NCI-H774 (cell line): ENCODE measurements around the gene GMPPA.

Experiments used
- DNase-seq: peaks from one replicate; lab custom pipeline; 2025; lab: John Stamatoyannopoulos, UW

The GMPPA gene

DNA sequence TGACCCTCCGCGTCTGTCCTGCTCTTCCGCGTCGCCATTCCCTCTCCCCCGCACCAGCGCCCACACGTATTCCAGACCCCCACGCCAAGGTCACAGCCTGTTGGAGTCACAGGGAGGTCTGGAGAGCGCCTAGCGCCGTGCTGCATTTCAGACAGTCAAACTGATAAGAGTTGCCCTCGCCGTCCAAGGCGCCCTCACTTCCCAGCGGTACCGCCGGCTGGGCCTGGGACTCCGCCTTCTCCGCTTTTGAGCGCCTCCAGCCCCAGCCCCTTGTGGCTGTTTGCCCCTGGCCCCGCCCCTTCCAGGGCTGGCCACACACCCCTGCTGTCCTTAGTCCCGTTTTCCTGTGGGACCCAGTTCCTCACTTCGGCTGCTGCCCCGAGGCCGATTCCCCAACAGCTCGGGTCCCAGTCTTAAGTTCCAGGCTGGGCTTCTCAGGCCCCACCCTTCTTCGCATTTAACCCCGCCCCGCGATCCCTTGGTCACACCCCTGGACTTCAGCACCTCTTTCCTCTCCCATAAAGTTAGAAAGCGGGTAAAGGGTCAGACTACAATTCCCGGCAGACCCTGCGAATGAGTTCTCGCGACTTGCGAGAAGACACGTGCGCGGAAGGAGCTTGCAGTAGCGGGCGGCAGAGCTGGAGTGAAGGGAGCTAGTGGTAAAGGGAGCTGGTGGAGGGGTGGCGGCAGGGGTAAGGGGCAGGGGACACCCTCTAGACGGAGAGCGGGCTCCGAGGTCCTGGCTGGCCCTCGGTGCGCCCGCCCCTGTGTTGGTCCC is at the start of gene GMPPA:
Gene GMPPA (plus strand): TSS at position 612 of the 778 bp plus-strand sequence. CDS start 1,085 bp downstream, outside the sequence.
- peak; percentile 96 for DNase-seq

DNA sequence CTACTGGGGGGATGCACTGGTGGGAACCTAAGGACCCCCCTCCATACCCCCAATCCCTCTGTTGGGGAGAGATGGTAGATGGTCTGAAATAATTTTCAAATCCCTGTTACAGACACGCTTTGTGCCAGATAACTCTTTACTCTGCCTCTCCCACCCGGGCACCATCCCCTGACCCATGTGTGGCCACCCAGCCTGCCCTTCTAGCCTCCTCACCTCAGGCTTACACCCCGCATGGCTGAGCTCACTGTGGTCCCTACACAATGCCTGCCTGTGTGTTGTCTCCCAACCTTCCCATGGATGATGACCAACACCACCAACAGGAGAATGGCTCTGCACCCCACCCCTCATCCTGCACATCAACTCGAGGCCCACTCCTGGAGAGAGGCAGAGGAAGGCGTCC is 49.1 kb upstream of the GMPPA start:
- DNase-seq = no peak

DNA sequence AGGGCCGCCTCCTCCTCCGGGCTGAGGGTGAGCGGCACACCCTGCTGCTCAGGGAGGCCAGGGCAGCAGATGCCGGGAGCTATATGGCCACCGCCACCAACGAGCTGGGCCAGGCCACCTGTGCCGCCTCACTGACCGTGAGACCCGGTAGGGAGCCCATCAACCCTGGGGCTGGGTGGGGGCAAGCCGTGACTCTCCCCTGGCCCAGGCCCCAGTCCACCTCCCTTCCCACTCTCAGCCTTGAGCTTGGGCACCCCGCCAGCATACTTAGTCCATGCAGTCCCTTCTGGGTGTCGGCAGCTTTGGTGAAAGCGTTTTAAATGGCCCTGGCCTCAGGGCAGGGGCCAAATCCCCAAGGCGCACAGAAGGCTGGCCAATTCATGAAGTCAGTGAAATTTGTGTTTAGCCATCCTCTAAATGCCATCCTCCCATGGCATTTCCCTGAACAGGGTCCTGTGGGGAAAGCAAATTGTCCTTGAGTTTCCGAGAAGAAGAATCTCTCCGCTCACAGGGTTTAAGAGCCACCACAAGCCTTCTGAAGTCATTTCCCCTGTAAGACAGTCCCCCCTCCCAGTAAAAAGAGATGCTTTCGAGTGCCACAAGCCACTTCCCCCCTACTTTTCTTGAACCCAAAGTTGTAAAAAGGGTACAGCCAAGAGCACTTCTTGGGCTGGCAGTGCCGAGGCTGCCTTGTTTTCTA is 46.9 kb upstream of the GMPPA start:
- DNase-seq = no peak

DNA sequence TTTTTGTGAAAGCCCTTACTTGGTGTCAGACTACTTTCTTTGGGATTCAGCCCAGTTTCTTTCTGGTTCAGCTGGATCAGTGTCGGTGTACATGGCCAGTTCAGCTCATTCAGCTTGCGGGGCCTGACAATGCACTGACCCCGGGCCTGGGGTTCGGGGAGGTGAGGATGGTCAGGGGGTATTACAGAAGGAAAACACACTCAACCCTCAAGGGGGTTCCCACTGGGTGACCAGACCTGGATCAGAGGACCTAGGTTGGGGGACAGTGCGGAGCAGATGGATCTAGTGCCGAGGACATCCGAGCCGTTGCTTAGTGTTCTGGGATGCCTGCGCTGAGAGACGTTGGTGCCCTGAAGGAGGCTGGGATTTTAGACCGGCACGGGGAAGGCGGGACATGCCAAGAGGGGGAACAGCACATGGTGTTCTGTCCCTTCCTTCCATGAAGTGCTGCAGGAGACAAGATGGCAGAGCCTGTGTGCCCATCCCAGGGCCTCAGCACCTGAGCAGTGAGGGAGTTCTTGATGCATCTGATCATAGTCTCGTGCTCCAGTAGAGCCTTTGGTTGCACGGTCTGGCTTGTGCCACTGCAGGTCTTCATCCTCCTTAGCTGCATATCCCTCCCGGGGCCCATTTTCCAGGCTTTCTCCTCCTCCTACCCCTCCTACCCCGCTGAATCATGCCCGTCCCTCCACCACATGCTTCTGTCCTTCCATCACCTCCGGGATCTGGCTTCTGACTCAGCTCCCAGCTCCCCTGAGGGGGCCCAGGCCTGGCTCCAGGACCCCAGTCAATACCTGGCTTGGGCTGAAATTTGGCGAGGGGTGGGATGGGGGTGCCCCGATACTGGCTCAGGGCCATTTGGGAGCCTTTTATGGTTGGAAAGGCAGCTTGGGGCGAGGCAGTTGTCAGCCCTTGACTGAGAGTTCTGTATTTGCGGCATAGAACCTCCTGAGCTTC is 46.1 kb upstream of the GMPPA start:
- DNase-seq = no peak

DNA sequence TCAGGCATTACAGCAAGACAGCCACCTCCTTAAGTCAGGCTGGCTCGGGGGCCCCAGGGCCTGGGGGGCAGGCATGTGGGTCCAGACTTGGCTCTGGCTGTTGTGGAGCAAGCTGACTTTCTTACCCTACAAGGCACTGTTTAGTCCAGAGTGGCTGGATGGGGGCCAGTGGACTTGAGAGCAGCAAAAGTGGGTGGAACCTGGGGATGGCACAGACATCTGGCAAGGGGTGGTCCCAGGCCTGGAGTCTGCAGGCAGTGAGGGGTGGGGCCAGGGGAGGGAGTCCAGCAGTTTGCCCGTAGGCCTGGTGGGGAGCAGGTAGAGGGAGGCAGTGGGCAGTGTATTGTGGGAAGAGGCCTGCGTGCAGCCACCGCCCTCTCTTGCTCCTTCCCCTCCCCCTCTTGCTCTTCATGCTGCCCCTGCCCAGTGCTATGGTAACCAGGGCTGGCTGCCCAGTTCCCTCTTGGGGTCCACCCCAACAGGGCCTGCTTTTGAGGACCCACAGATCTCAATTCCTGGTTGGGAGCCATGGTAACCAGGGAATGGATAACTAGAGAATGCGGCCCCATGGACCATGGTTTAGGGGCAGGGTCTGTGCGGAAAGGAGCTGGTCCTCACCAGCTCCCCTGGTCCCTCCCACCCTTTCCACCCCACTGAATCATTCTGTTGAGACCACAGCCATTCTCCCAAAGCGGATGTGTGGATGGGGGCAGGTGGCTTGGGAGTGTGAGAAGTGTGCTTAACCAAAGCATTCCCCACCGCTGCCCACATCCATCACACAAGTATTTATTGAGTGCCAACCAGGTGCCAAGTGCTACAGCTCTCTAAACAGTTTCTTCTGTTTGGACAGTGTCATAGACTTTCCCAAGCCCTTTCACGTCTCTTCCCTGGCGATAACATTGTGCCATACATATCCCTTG is 44.8 kb upstream of the GMPPA start:
- DNase-seq = peak; percentile 53

DNA sequence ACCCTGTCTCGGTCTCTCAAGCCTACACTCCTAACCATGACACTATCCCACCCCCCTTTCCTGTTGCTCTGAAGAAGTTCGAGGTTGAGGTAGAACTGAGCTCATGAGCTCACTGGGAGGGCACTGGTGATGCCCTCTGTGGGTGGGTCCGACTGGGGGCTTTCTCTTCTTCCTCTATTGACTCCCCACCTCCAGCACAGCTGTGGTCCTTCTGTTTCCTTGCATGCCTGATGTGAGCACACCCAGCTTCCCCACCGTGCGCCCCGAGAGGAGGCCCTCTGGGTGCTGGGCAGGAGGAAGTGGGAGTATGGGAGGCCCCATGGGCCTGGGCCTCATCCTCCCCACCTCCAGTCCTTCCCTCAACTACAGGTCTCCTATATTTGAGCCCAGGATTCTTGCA is 43.1 kb upstream of the GMPPA start:
- no peak for DNase-seq

DNA sequence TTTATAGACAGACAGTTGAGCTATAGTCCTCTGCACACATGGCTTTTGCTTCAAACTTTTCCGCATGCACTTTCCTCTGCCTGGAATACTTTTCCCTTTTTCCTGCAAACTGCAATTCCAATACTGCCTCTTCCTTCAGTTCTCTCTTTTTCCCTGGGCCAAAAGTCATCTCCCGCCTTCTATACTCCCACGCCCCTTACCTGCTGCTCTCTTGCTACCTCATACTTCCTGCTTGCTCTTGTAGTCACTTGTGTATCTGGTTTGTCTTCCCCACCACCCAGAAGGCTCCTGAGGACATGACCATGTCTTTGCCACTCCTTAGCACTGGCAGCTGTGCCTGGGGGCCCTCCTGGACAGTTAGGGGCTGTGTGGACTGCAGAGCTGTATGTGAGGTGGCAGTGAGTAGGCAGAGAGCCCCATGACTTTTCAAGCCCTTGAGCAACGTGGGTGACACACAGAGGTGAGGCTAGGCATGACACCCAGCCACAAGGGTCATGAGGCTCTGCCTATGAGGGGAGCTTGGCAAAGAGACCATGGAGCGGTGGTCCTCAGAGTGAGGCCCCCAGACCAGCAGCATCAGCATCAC is 40.8 kb upstream of the GMPPA start:
- no peak for DNase-seq

DNA sequence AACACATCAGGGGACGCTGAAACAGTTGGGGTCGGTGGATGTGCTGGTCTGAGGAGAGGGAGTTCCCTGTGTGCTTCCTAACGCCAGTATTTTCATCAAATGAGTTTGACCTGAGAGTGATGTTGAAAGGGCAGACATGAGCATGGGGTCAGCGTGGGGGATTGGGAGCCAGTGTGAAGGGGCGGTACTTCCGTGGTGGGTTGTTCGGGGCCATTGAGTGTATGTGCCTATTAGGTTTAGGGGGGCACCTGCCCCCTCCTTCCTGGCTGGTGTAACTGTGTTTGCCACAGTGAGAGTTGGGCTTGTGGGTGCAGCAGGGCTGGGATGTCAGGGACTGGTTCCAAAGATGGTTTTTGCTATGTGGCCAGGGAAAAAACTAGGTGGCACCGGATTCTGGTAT is 39.7 kb upstream of the GMPPA start:
- no peak for DNase-seq

DNA sequence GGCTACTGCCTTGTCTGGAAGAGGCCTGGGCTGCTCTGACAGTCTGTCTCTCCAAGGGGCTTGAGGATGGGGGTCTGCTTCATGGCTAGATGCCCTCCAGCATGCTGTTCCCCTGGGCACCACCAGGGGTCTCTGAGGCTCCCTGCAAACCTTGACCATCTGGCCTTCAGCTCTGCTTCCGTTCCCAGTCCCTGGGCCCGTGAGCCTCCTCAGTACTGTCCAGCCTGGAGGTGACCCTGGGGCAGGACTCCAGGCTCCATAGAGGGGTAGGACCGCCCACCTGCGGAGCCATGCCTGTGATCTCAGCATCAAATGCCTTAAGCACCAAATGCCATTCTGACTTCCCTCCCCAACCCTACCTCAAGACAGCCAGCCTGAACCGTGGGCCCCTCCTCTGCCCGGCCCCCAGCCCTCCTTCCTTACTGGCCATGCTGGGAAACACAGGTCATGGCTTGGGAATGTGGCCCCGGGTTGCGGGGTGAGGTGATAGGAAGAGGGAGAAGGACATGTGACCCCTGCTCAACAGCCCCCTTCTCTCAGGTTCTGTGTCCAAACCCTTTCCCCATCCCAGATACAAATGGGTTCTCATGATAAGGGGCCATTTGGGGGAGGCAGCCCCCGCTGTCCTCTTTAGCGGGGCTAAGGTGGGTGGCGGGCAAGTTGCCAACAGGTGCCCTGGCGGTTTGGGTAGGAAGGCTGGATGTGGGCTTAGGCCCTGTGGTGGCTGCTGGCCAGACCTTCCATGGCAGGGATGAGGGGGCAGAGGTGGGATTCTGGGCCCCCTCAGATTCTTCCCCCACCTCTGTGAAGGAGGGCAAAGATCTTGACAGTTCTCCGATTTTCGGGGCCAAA is 39.0 kb upstream of the GMPPA start:
- DNase-seq = no peak

DNA sequence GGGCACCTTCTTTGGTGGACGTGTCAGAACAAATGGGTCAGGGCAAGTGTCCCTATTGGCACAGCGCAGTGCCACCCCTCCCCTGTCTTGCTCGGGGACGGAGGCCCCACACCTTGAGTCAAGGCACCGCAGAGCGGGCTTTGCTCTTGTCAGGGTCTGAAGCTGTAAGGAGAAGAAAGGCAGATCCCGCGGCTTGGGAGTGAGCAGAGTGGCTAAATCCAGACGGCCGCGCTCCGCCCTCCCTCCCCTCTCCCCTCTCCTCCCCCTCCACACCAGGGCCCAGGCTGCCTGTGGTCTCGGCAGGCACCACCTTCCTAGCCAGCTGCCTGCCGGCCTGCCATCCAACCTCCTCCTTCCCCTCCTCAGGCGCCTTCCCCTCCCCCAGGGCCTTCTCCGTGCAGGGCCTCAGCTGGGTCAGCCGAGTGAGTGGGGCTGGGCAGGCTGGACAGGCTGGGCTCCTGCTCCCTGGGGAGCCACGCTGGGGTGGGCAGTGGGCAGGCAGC is 38.2 kb upstream of the GMPPA start:
- no peak for DNase-seq

DNA sequence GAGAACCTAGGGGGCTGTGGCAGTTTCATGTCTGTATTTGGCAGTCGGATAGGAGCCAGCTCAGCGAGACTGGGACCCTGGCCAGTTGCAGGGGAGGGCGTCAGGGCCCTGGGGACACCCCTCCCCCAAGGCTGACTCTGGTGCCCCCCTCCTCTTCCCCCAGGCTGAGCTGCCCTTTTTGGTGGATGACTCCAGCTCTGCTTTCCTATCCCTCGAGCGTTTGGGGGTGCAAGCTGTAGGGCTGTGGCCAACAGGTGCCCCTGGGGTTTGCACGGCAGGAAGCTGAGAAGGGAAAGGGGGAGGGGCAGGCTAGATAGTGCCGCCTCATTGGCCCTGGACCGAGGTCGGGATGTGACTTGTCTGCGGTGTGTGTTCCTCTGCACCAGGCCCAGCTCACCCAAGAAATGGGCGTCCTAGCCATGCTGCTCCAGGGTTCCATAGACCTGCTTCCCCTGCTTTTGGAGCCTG is 37.6 kb upstream of the GMPPA start:
- no peak for DNase-seq

DNA sequence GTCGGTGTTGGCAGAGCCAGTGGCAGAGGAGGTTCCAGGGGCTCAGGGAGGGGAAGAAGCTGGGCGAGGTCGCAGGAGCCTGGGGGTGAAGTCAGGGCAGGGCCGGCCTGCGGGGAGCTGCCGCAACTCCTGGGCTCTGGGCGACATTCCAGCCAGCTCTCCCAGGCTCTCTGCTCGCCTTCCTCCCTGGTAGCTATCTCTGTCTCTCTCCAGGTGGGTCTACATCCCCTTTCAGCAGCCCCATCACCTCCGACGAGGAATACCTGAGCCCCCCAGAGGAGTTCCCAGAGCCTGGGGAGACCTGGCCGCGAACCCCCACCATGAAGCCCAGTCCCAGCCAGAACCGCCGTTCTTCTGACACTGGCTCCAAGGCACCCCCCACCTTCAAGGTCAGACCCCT is 37.0 kb upstream of the GMPPA start:
- DNase-seq = no peak

DNA sequence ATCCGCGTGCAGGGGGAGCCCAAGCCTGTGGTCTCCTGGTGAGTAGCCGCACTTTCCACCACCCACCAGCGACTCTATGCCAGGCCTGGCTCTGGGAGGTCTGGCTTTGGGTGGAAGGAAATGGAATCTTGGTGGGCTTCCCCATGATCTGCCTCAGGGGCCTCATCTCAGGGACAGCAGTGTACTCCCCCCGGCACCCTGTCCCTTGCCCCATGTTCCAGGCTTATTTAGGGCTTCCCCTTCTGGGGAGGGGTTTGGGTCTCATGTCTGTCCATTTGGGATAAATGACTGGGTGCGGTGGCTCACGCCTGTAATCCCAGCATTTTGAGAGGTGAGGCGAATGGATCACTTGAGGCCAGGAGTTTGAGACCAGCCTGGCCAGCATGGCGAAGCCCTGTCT is 36.3 kb upstream of the GMPPA start:
- DNase-seq = no peak

DNA sequence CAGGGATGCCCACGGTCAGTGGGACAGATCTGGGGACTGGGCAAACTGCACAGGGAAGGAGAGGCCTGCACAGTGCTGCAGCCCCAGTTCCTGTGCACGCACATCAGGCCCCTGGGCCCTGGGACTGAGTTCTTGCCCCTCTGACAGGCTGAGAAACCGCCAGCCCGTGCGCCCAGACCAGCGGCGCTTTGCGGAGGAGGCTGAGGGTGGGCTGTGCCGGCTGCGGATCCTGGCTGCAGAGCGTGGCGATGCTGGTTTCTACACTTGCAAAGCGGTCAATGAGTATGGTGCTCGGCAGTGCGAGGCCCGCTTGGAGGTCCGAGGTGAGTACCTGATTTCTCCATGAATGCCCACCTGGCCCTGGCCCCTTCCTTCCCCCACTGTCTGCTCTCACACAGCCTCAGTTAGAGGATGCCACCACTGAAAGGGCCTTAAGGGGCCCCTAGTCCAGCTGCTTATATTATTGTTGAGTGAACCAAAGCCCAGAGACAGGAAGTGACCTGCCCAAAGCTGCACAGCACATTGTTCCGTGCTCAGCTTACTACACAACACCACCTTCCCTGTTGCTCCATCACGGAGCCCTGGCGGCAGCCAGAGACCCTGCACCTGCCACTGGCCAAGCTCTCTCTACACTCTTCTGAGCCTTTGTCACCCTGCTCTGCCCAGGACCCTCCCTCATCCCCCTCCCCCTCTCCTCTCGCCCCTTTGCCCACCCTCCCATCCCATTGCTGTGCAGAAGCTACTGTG is 34.2 kb upstream of the GMPPA start:
- DNase-seq = no peak

DNA sequence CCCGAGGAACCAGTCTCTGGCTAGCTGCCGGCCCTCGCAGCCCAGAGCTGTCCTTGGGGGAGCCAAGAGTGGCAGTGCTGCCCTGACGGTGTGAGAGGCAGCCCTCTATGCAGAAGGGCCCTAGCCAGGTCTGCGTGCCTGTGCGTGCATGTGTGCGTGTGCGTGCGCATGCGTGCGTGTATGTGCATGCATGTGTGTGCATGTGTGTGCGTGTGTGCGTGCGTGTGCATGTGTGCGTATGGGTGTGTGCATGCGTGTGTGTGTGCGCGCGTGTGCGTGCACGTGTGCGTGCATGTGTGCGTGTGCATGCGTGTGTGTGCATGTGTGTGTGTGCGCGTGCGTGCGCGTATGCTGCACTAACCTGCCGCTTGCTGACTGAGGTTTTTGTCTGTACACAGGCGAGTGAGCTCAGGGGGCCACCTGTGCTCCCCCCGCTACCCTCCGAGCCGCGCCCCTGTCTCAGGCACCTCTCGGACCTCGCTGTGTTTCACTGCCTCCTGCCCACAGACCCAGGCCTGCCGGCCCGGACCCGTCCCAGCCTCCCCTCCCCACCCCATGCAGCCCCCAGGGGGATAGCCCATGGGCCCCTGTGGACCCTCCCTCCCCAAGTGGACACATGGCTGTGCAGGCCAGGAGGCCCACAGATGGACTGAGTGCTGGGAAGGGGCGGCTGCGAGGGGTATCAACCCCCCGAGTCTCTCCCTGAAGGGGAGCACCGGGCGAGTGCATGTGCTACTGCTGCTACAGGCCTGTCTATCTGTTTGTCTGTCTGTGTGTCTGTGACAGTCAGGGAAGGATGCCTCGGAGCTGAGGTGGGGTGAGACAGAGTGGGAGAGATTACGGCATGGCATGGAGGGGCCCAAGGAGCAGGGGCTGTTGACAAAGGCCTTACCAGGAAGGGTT is 32.8 kb upstream of the GMPPA start:
- DNase-seq = no peak

DNA sequence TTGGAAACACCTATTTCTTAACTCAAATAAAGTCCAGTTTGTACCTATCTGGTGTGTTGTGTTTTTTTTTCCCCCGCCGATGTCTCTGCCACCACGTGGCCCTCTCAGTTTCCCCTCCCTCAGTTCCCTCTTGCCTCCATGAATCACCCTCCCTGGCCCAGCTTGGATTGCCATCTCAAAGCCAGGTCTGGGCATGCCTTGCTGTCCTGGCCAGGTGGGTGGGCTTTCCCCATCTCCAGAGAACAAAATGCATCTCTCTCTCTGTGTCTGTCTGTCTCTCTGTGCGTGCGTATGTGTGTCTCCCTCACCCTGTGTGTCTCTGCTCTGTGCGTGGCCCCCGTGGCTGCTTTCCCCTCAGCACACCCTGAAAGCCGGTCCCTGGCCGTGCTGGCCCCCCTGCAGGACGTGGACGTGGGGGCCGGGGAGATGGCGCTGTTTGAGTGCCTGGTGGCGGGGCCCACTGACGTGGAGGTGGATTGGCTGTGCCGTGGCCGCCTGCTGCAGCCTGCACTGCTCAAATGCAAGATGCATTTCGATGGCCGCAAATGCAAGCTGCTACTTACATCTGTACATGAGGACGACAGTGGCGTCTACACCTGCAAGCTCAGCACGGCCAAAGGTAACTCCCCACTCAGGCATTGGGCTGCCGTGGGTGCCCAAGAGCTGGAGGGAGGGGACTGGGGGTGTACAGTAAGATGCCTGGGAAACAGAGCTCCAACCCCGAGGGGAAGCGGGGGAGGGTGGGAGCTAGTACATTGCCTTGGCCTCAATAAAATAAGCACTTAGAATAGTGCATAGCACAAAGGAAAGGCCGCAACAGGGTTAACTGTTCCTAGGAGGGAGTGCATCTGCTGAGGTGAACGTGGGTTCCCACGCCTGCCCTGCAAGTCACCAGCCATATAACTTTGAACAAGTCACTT is 31.6 kb upstream of the GMPPA start:
- no peak for DNase-seq

DNA sequence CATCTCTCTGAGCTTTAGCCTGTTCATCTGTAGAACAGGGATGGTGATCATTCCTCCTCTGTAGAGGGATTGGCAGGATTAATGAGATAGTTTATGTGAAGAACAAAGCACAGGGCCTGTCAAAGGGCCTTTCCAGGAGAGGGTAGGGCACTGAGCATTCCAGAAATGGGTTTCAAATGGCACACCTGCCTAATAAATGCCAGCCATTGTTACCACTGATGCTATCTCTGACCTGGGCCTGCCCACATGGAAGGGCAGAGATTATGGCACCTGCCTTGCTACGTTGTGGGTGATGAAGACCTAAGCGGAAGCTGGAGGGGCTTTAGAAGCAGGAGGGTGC is 31.0 kb upstream of the GMPPA start:
- DNase-seq = no peak
